Fibroblast of mammary gland (primary cell): Measurements from ENCODE around the gene MTX1.
"Not testable (repeated sequence)": the region's sequence is repeated elsewhere in the genome, so short reads cannot be mapped to it uniquely, and the experiment has no call there.

ENCODE experiments used
- DNase-seq: peaks from one replicate; pipeline ENCODE4 v3.0.0-alpha.2; 2010; ENCODE audit warnings: low read depth
- H3K4me3 ChIP-seq: 2 replicates; pipeline ENCODE4 v1.5.1; 2011; ENCODE audit warnings: low read depth, mild to moderate bottlenecking, low read length, moderate library complexity; ENCODE audit not compliant: control insufficient read depth
- CTCF ChIP-seq: conservative IDR thresholded peaks from 2 replicates; pipeline ENCODE4 v1.5.1; 2011; ENCODE audit warnings: low read depth, low read length, inconsistent platforms; ENCODE audit not compliant: control insufficient read depth, insufficient read depth

The MTX1 gene

GRCh38 chr1:155167166-155168104 is 41.1 kb upstream of the MTX1 start:
- peak; percentile 82 for DNase-seq
- H3K4me3 ChIP-seq = no peak overlapping the region
- TF ChIP-seq CTCF = peak; percentile 87

- H3K4me3 ChIP-seq, DNase-seq: not testable (repeated sequence)
These were observed 40.4 kb upstream of the MTX1 start for GRCh38 chr1:155168105-155168445.

GRCh38 chr1:155168456-155169210 is 39.9 kb upstream of the MTX1 start:
- no peak overlapping the region for H3K4me3 ChIP-seq
- TF ChIP-seq CTCF = no peak
- no peak for DNase-seq

- H3K4me3 ChIP-seq = no peak overlapping the region
- no peak for TF ChIP-seq CTCF
- no peak for DNase-seq
These were observed 39.0 kb upstream of the MTX1 start for GRCh38 chr1:155169541-155169940.

- TF ChIP-seq CTCF = no peak
- H3K4me3 ChIP-seq = no peak overlapping the region
- DNase-seq = no peak
These were observed 38.3 kb upstream of the MTX1 start for GRCh38 chr1:155170101-155170785.

- no peak overlapping the region for H3K4me3 ChIP-seq
- no peak for TF ChIP-seq CTCF
- no peak for DNase-seq
These were observed 37.7 kb upstream of the MTX1 start for GRCh38 chr1:155170806-155171205.
